Brain microvascular endothelial cell (primary cell): ENCODE data around the gene ZIC5.

ENCODE experiments used
- DNase-seq: peaks from one replicate; pipeline ENCODE4 v3.0.0-alpha.2; 2020
- H3K27ac ChIP-seq: fragments of 250-450 bp; sonication (Bioruptor Pico); 2 replicates; pipeline ENCODE4 v1.5.1; 2020; ENCODE audit warnings: mild to moderate bottlenecking, moderate library complexity
- H3K27me3 ChIP-seq: fragments of 250-450 bp; sonication (Bioruptor Pico); replicated peaks from 2 replicates; pipeline ENCODE4 v1.5.1; 2020; ENCODE audit warnings: mild to moderate bottlenecking
- H3K36me3 ChIP-seq: fragments of 250-450 bp; sonication (Bioruptor Pico); replicated peaks from 2 replicates; pipeline ENCODE4 v1.5.1; 2020; ENCODE audit warnings: mild to moderate bottlenecking
- H3K4me3 ChIP-seq: 2 replicates; pipeline ENCODE4 v1.5.1; 2011; ENCODE audit warnings: low read depth, mild to moderate bottlenecking, control low read depth, low read length, moderate library complexity
- in situ Hi-C: cut with HindIII; loops from 2 replicates; pipeline ENCODE4 v1.10.0; 2017; ENCODE audit warnings: low sequenced_read_pairs, low pct_ligation_motif_present
- TF ChIP-seq, protein P1 (sequence below): IDR thresholded peaks from 2 replicates; pipeline ENCODE4 v1.5.1; 2011; ENCODE audit warnings: low read depth, mild to moderate bottlenecking, moderate library complexity, low read length, control low read depth, inconsistent platforms; ENCODE audit errors: missing control alignments

Gene ZIC5

DNA sequence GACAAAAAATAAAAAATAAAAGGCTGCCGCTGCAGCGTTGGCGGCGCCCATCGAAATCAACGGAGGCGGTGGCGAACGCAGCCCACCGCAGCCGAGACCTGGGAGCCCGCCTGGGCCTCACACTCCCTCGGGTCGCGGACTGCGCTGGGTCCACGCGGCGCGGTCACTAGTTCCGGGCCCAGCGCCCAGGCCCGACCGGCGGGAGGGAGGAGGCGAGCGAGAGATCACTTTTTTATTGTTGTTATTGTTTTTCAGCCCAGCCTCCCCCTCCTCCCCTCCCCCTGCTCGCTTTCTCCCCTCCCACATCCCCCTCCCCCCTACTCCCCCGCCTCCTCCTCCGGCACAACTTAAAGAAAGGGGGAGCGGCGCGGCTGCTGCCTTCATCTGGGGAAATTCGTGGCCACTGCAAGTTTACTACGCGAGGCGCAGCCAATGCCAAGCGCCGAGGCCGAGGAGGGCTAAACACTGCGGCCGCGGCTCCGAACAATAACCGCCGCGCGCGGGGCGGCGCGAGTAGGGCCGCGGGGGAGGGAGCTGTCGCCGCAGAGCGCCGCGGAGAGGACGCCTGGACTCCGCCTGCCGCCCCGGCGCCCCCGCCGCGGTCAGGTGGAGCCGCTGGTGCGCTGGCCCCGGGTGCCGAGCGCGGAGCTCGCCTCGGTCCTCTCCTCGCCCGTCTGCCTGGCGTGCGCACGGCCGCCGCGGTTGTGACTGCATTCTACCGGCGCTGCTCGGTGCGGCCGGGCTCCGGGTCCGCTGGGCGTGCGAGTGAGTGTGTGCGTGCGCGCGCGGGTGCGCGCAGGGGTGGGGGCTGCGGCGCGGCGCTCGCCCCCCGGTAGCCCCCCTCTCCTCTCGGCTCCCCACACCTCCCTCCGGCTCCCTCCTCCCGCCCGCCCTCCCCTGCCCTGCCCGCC, 9.5 kb upstream of the ZIC5 start:
- peak; percentile 71 for DNase-seq
- Histone ChIP-seq H3K4me3 (peak overlapping the region; percentile 61), H3K36me3 (no peaks in the 10 kb centered on the region), H3K27me3 (no peaks in the 10 kb centered on the region), H3K27ac (peak overlapping the region; percentile 61)
- in situ Hi-C loops, result no loop called here
- TF ChIP-seq, protein P1, sequence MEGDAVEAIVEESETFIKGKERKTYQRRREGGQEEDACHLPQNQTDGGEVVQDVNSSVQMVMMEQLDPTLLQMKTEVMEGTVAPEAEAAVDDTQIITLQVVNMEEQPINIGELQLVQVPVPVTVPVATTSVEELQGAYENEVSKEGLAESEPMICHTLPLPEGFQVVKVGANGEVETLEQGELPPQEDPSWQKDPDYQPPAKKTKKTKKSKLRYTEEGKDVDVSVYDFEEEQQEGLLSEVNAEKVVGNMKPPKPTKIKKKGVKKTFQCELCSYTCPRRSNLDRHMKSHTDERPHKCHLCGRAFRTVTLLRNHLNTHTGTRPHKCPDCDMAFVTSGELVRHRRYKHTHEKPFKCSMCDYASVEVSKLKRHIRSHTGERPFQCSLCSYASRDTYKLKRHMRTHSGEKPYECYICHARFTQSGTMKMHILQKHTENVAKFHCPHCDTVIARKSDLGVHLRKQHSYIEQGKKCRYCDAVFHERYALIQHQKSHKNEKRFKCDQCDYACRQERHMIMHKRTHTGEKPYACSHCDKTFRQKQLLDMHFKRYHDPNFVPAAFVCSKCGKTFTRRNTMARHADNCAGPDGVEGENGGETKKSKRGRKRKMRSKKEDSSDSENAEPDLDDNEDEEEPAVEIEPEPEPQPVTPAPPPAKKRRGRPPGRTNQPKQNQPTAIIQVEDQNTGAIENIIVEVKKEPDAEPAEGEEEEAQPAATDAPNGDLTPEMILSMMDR, result no peak

DNA sequence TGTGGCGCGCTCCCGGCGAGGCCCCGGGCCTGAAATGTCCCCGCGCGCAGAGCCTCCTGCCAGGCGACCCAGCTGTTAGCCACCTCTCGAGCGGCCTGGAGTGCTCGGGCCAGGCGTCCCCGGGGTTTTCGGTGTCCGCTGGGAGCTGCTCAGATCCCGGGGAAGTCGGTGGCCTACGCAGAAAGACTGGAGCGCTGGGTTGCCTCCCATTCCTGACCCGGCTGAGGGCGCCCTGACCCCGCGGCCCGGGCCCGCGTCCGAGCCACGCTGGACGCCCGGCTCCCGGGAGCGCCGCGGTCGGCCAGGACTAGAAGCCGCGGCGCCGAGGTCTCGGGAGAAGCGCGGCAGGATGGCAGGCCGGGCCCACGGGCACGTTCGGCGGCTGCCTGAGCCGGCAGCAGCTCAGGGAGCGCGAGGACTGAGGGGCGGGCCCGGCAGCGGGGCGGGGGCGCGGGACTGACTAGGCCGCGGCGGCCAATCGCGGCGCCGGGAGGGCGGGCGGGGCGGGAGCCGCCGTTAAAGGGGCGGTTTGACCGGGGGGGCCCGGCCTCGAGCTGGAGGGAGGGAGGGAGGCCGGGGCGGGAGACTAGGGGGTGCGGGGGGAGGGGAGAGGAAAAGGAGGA, 8.7 kb upstream of the ZIC5 start:
- Histone ChIP-seq H3K27ac (peak overlapping the region; percentile 61), H3K4me3 (peak overlapping the region; percentile 50), H3K36me3 (no peaks in the 10 kb centered on the region), H3K27me3 (no peaks in the 10 kb centered on the region)
- TF ChIP-seq, protein P1, result no peak
- in situ Hi-C loops, result no loop called here
- DNase-seq, result peak; percentile 70

DNA sequence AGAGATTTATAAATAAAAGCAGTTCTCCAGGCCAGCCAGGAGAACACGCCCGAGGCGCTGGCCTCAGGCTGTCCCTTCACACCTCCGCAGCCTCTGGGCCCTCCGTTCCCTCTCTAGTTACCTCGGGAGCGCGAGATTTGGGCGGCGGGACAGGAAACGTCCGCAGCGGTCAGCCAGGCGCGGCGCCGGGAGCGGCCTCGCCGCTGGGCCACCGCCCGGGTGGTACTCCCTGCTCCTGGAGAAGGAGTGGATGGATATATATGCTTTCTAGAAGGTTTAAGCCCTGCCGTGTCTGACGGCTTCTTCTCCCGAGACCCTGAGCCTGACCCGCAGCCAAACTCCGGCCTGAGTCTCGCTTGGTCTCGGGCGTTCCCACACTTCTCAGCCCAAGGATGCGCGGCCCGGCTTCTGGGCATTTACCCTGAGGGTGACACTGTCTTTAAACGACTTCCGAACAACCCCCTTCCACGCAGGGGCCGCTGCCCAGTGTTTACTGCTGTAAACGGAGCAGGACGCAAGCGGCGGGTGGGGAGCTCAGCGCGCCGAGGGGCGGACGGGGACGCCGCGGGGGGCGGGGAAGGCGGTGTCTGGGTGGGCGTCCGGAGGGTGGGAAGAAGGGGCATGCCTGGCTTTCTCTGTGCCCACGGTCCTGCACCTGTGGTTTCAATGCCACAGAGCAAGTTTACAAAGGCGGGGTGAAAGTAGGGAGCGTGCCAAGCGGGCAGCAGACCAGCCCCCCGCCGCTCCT, 8.1 kb upstream of the ZIC5 start:
- H3K4me3 ChIP-seq, result peak overlapping the region; percentile 42
- in situ Hi-C loops, result no loop called here
- H3K36me3 ChIP-seq, result no peaks in the 10 kb centered on the region
- TF ChIP-seq, protein P1, result no peak
- no peak overlapping the region for H3K27ac ChIP-seq
- H3K27me3 ChIP-seq, result no peaks in the 10 kb centered on the region
- DNase-seq, result no peak

DNA sequence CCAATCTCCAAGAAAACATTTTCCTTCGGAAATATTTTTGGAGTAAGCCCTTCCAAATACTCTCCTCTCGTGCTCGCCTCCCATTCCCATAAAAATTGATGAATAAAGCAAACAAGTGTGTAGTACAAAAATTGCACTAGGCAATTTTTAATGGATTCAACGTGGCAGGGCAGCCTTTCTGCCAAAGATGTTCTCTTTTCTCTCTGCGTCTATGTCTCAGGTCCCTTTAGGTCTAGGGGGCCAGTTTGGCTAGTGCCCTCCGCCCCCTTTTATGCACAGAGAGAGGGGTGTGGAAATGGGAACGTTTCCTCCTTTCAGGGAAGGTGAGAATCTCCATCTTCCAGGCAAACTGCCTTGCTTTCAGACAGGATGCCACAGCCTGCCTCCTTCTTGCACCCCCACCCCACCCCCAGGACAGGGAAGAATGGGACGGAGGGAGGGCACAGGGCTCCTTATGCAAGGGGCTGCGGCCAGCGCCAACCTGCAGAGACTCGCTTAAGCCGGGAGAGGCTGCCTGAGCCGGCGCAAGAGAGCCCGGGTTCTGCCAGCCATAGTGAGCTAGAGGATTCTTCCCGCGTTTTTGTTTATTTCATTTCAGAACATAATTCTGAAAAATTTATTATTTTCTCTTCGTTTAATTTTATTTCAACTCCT, 7.4 kb upstream of the ZIC5 start:
- Histone ChIP-seq H3K4me3 (no peak overlapping the region), H3K27ac (no peak overlapping the region), H3K36me3 (no peaks in the 10 kb centered on the region), H3K27me3 (no peaks in the 10 kb centered on the region)
- in situ Hi-C loops, result no loop called here
- DNase-seq, result no peak
- TF ChIP-seq, protein P1, result no peak

DNA sequence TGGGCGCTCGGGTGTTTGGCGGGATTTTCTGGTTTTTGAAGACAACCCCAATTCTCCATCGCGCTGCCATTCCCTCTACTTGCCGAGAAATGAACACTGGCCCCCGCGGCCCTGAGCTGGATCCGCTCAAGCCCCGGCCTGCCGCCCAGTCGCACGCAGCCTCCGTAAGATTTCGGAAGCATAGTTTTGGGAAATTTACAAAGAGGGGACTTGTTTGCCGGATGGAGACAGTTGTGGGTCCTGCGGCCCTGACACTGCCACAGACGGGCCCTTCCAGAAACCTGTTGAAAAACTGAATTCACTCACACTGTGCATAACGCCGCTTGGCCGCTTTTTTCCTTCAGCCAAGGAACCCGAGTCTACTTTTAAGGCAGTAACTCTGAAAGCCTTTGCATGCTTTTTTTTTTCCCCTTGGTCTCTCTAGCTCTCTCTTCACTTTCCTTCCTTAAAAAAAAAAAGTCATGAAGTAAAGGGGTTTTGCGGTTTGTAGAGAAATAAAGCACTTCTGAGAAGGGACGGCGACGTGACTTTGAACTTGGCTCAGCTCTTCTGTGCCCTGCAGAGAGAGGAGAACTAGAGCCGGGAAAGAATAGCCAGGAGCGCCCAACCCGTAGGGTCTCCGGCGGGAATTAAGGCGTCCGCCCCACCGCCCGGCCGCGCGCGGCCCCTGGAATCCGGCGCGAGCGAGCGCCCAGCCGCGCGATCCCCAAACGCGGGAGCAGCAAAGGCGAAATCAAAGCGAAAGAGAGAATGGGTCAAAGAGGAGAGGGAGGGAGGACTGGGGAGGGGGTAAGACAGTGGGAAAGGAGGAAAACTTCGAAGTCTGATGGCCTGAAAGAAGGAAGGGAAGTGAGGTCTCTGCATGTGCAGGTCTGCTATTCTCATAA, 6.6 kb upstream of the ZIC5 start:
- no peak for DNase-seq
- Histone ChIP-seq H3K4me3 (peak overlapping the region; percentile 15), H3K27ac (no peak overlapping the region), H3K27me3 (peaks cover under 1% of the 10 kb centered on the region), H3K36me3 (no peaks in the 10 kb centered on the region)
- in situ Hi-C loops, result no loop called here
- TF ChIP-seq, protein P1, result no peak
